Immature natural killer cell (primary cell): ENCODE results near the gene OR4D5. TPM values are rescaled to one million over a fixed set of nuclear protein-coding genes. Genes with fewer than 3 reads are reported as not detected.

ENCODE experiments used
- DNase-seq, 3 donors: peaks; one replicate each; pipeline ENCODE4 v3.0.0; 2022; ENCODE audit warnings: mixed read lengths in 1 of 3
- H3K27ac Mint-ChIP-seq, 6 donors: one replicate each; pipeline ENCODE4 v1.8.0; 2020; ENCODE audit warnings: mixed read lengths in 6 of 6, mild to moderate bottlenecking in 5 of 6, inconsistent platforms in 4 of 6, moderate library complexity in 3 of 6
- H3K27me3 Mint-ChIP-seq, 3 donors: one replicate each; pipeline ENCODE4 v1.8.0; 2020 to 2021; ENCODE audit warnings: low read depth in 3 of 3, mild to moderate bottlenecking in 3 of 3, mixed read lengths in 3 of 3, moderate library complexity in 3 of 3, inconsistent platforms in 1 of 3
- H3K36me3 Mint-ChIP-seq, 3 donors: one replicate each; pipeline ENCODE4 v1.8.0; 2020; ENCODE audit warnings: mixed read lengths in 3 of 3, inconsistent platforms in 2 of 3, mild to moderate bottlenecking in 2 of 3
- H3K4me1 Mint-ChIP-seq, 2 donors: one replicate each; pipeline ENCODE4 v1.8.0; 2020; ENCODE audit warnings: inconsistent platforms in 2 of 2, mild to moderate bottlenecking in 2 of 2, mixed read lengths in 2 of 2, moderate library complexity in 1 of 2
- H3K4me3 Mint-ChIP-seq, 5 donors: one replicate each; pipeline ENCODE4 v1.8.0; 2020; ENCODE audit warnings: mild to moderate bottlenecking in 5 of 5, mixed read lengths in 5 of 5, inconsistent platforms in 3 of 5, moderate library complexity in 3 of 5
- H3K9me3 Mint-ChIP-seq, 6 donors: one replicate each; pipeline ENCODE4 v1.8.0; 2020; ENCODE audit warnings: mild to moderate bottlenecking in 6 of 6, mixed read lengths in 6 of 6, inconsistent platforms in 4 of 6, moderate library complexity in 3 of 6
- polyA plus RNA-seq, 3 donors: library from polyadenylated mRNA; unstranded; fragments of 300-500 nt; fragmentation: Illumina TruSeq; gene quantifications; one replicate each; pipeline ENCODE4 v1.2.3, GENCODE V29; 2021

Gene OR4D5
- polyA plus RNA-seq, result not detected

DNA sequence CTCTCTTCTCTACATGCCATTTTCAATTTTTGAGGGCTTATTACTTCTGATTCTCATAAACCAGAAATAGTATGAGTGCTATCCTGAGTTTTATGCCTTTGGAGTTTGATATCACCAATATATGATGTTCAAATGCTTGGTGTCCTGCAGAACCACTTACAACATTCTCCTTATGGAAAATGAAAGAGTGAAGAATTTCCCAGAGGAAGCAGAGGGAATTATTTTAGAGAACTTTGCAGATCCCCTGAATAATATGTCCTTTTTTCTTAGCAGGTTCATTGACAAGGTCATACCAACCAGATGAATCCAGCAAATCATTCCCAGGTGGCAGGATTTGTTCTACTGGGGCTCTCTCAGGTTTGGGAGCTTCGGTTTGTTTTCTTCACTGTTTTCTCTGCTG, at the start of gene OR4D5:
Gene OR4D5, plus strand, starts transcription at position 301 of the 400 bp plus-strand sequence. Its CDS starts 0 bp downstream, at position 301.
- H3K9me3 Mint-ChIP-seq, result peaks cover 0 to 6% (median 0%) of the 10 kb centered on the region in 6 donors
- H3K27ac Mint-ChIP-seq, result no peak within 1 kb of the TSS
- H3K4me3 Mint-ChIP-seq, result no peak within 1 kb of the TSS
- DNase-seq, result no peak
- peaks cover 0 to 2% (median 0%) of the 10 kb centered on the region in 3 donors for H3K27me3 Mint-ChIP-seq
- no peaks in the 10 kb centered on the region for H3K4me1 Mint-ChIP-seq
- H3K36me3 Mint-ChIP-seq, result no peaks in the 10 kb centered on the region

DNA sequence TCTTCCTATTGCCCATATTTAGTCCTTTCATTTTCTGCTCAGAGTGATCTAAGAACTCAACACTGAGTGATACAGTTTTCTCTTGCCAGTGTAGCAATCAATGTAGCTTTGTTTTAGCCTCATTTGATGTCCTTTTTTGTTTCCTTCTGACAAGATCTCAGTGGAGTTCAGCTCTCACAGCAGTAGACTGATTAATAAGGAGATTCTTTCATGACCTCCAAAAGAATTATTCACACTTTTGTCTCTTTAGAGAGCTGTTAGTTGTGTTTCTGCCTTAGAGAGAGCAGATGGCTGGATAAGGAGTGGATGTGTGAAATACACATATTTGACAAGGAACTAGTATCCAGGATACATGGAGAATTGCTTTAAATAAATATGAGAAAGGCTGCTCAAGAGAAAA, 47.4 kb upstream of the OR4D5 start:
- Mint-ChIP-seq H3K27ac (no peak overlapping the region), H3K4me3 (no peak overlapping the region), H3K36me3 (no peaks in the 10 kb centered on the region), H3K27me3 (peaks cover 0 to 2% (median 0%) of the 10 kb centered on the region in 3 donors), H3K4me1 (no peaks in the 10 kb centered on the region), H3K9me3 (peaks cover 0 to 2% (median 0%) of the 10 kb centered on the region in 6 donors)
- DNase-seq, result no peak

- no peak for DNase-seq
- no peaks in the 10 kb centered on the region for H3K27me3 Mint-ChIP-seq
- H3K9me3 Mint-ChIP-seq, result peaks cover 0 to 1% (median 0%) of the 10 kb centered on the region in 6 donors
- no peaks in the 10 kb centered on the region for H3K4me1 Mint-ChIP-seq
- no peaks in the 10 kb centered on the region for H3K36me3 Mint-ChIP-seq
- H3K4me3 Mint-ChIP-seq, result no peak overlapping the region
- H3K27ac Mint-ChIP-seq, result no peak overlapping the region
These were observed 39.6 kb upstream of the OR4D5 start for GRCh38 chr11:123899792-123900191.

DNA sequence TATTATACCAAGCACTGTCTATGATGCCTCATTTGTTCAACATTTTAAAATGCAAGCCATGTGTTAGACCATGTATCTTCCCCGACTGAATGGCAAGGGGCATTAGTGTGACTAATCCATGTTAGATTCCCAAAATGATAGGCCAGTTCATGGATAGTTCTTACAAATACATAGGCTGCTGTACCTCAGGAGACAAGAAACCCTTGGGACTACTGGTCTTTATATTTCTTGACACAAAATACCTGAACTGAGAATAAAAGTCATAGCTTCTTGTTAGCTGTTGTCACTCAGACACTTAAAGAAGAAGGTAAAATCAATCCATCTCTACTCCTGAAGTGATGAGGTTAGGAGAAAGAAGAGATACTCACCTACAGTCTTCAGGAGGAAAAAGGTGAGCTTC, 37.5 kb upstream of the OR4D5 start, which contains the start of gene OR8D4:
Gene OR8D4, plus strand, starts transcription at position 301 of the 400 bp plus-strand sequence. CDS start 4,265 bp downstream, outside the sequence.
- peaks cover 0 to 1% (median 0%) of the 10 kb centered on the region in 6 donors for H3K9me3 Mint-ChIP-seq
- H3K36me3 Mint-ChIP-seq, result no peaks in the 10 kb centered on the region

GRCh38 chr11:123903932-123904331, 35.5 kb upstream of the OR4D5 start:
- H3K4me1 Mint-ChIP-seq, result no peaks in the 10 kb centered on the region
- no peak for DNase-seq
- no peaks in the 10 kb centered on the region for H3K36me3 Mint-ChIP-seq
- H3K27ac Mint-ChIP-seq, result no peak overlapping the region
- peaks cover 0 to 3% (median 0%) of the 10 kb centered on the region in 3 donors for H3K27me3 Mint-ChIP-seq
- H3K4me3 Mint-ChIP-seq, result no peak overlapping the region
- peaks cover 0 to 1% (median 0%) of the 10 kb centered on the region in 6 donors for H3K9me3 Mint-ChIP-seq

More for the DNA sequence above, 37.5 kb upstream of the OR4D5 start, which contains the start of gene OR8D4:
- Mint-ChIP-seq H3K27me3 (peaks cover 0 to 3% (median 0%) of the 10 kb centered on the region in 3 donors), H3K27ac (no peak within 1 kb of the TSS), H3K4me1 (no peaks in the 10 kb centered on the region), H3K4me3 (no peak within 1 kb of the TSS)
- DNase-seq, result no peak

GRCh38 chr11:123904932-123905331, 34.5 kb upstream of the OR4D5 start:
- DNase-seq, result no peak
- no peaks in the 10 kb centered on the region for H3K36me3 Mint-ChIP-seq
- peaks cover 0 to 1% (median 0%) of the 10 kb centered on the region in 6 donors for H3K9me3 Mint-ChIP-seq
- no peak overlapping the region for H3K4me3 Mint-ChIP-seq
- no peak overlapping the region for H3K27ac Mint-ChIP-seq
- H3K4me1 Mint-ChIP-seq, result no peaks in the 10 kb centered on the region
- peaks cover 0 to 3% (median 3%) of the 10 kb centered on the region in 3 donors for H3K27me3 Mint-ChIP-seq

GRCh38 chr11:123905826-123906225, 33.6 kb upstream of the OR4D5 start:
- Mint-ChIP-seq H3K36me3 (no peaks in the 10 kb centered on the region), H3K27me3 (peaks cover 0 to 3% (median 3%) of the 10 kb centered on the region in 3 donors), H3K4me3 (no peak overlapping the region), H3K9me3 (peaks cover 0 to 1% (median 0%) of the 10 kb centered on the region in 6 donors), H3K4me1 (no peaks in the 10 kb centered on the region), H3K27ac (no peak overlapping the region)
- DNase-seq, result no peak

GRCh38 chr11:123920943-123921342, 18.5 kb upstream of the OR4D5 start:
- Mint-ChIP-seq H3K36me3 (no peaks in the 10 kb centered on the region), H3K9me3 (peaks cover 0 to 5% (median 2%) of the 10 kb centered on the region in 6 donors), H3K4me1 (no peaks in the 10 kb centered on the region), H3K27ac (no peak overlapping the region), H3K4me3 (no peak overlapping the region), H3K27me3 (peaks cover 0 to 2% (median 1%) of the 10 kb centered on the region in 3 donors)
- DNase-seq, result no peak

DNA sequence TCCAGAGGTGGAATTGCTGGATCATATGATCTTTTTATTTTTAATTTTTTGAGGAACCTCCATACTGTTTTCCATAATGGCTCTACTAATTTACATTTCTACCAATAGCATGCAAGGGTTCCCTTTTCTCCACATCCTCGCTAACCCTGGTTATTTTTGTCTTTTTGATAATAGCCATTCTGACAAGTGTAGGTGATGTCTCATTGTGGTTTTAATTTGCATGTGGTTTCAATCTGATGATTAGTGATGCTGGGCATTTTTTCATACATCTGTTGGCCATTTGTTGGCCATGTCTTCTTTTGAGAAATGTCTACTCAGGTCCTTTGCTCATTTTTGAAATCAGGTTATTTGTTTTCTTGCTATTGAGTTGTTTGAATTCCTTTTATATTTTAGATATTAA, 15.4 kb upstream of the OR4D5 start:
- no peaks in the 10 kb centered on the region for H3K4me1 Mint-ChIP-seq
- peaks cover 0 to 9% (median 4%) of the 10 kb centered on the region in 6 donors for H3K9me3 Mint-ChIP-seq
- no peak overlapping the region for H3K4me3 Mint-ChIP-seq
- no peaks in the 10 kb centered on the region for H3K36me3 Mint-ChIP-seq
- H3K27ac Mint-ChIP-seq, result no peak overlapping the region
- DNase-seq, result no peak
- H3K27me3 Mint-ChIP-seq, result peaks cover 0 to 2% (median 0%) of the 10 kb centered on the region in 3 donors

DNA sequence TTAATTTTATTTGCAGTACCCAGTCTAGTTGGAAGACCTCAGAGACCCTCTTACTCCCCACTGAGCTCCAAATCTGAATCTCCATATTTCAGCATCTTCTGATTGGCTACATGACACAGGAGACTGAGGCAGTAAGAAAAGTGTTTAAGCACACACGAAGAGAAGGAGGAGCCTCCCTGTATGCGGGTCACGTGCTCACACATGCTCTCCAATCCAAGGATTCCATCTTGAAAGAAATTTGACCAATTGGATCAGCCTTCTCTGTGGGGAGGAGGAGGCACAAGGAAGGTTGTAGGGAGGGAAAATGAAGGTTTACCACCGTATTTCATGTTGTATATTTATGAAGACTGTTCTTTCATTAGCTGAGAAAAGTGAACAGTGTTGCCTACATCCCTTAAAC, 3.0 kb downstream of the OR4D5 start:
- no peaks in the 10 kb centered on the region for H3K36me3 Mint-ChIP-seq
- H3K4me1 Mint-ChIP-seq, result no peaks in the 10 kb centered on the region
- peaks cover 0 to under 1% (median 0%) of the 10 kb centered on the region in 3 donors for H3K27me3 Mint-ChIP-seq
- H3K4me3 Mint-ChIP-seq, result no peak overlapping the region
- no peak for DNase-seq
- no peak overlapping the region for H3K27ac Mint-ChIP-seq
- peaks cover 0 to 6% (median 0%) of the 10 kb centered on the region in 6 donors for H3K9me3 Mint-ChIP-seq

DNA sequence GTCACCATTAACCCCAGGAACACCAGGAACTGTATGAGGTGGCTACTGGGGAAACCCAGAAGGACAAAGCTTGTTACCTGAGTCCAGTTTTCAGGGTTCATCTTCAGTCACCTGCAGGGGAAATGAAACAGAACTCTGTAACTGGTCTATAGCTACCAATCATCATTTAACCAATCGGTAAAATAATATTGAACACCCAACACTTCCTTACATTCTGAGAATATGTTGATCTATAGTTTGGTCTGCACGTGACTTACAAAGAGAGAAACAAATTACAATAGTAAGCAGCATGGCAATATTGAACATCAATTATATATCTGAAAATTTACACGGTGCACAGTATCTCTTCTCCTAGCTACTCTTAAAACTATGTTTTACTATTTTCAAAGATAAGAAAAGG, 4.3 kb downstream of the OR4D5 start, which contains the start of gene OR6T1:
Gene OR6T1, minus strand, starts transcription at position 101 of the 400 bp plus-strand sequence. Its CDS starts 0 bp downstream, at position 101.
- no peaks in the 10 kb centered on the region for H3K36me3 Mint-ChIP-seq
- DNase-seq, result no peak

GRCh38 chr11:123945132-123945531, 5.7 kb downstream of the OR4D5 start:
- no peak for DNase-seq
- no peak overlapping the region for H3K27ac Mint-ChIP-seq
- H3K9me3 Mint-ChIP-seq, result peaks cover 0 to 3% (median 0%) of the 10 kb centered on the region in 6 donors
- H3K27me3 Mint-ChIP-seq, result peaks cover 0 to 2% (median 0%) of the 10 kb centered on the region in 3 donors
- H3K36me3 Mint-ChIP-seq, result no peaks in the 10 kb centered on the region
- H3K4me1 Mint-ChIP-seq, result no peaks in the 10 kb centered on the region
- H3K4me3 Mint-ChIP-seq, result no peak overlapping the region

More for the DNA sequence above, 4.3 kb downstream of the OR4D5 start, which contains the start of gene OR6T1:
- Mint-ChIP-seq H3K27ac (no peak within 1 kb of the TSS), H3K9me3 (peaks cover 0 to 6% (median 0%) of the 10 kb centered on the region in 6 donors), H3K4me3 (no peak within 1 kb of the TSS), H3K4me1 (no peaks in the 10 kb centered on the region), H3K27me3 (peaks cover 0 to 2% (median 0%) of the 10 kb centered on the region in 3 donors)

DNA sequence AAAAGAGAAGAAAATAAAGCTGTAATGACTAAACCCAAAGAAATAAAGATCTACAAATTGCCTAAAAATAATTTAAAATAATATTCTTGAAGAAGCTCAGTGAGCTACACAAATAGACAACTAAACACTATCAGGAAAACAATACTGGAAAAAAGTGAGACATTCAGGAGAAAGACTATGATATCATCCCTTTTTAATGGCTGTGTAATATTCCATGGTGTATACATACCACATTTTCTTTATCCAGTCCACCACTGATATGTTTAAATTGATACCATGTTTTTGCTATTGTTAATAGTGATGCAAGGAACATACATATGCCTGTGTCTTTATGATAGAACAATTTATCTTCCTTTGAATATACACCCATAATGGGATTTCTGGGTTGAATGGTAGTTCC, 17.3 kb downstream of the OR4D5 start:
- no peak for DNase-seq
- H3K27ac Mint-ChIP-seq, result no peak overlapping the region
- H3K36me3 Mint-ChIP-seq, result no peaks in the 10 kb centered on the region
- H3K27me3 Mint-ChIP-seq, result peaks cover 2 to 5% (median 4%) of the 10 kb centered on the region in 3 donors
- H3K4me1 Mint-ChIP-seq, result no peaks in the 10 kb centered on the region
- peaks cover 0 to 14% (median 6%) of the 10 kb centered on the region in 6 donors for H3K9me3 Mint-ChIP-seq
- H3K4me3 Mint-ChIP-seq, result no peak overlapping the region

DNA sequence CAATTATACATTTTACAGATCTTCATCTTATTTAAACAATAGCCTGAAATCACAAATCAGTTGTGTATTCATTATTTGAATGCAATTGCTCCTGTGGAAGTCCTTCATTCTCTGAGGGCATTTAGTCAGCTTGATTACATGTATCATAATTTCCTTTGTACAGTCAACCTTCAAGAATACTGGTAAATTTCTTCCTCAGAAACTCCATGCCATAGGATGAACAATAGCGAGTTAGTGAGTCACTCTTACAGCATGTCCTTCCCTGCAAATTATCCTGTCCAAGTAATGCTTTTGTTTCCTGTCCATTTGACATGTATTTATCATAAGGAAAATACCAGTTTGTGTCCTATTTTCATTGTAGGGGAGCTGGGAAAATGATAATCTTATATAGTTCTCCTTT, 34.4 kb downstream of the OR4D5 start:
- Mint-ChIP-seq H3K9me3 (peaks cover 0 to 6% (median 4%) of the 10 kb centered on the region in 6 donors), H3K36me3 (no peaks in the 10 kb centered on the region), H3K27ac (no peak overlapping the region), H3K4me1 (no peaks in the 10 kb centered on the region), H3K4me3 (no peak overlapping the region), H3K27me3 (peaks cover 2 to 4% (median 4%) of the 10 kb centered on the region in 3 donors)
- DNase-seq, result no peak
